ENCODE measurements around the gene LMO4.
A peak's percentile ranks its signal among the peaks of the same experiment; 100 is the strongest.

Gene LMO4, protein sequence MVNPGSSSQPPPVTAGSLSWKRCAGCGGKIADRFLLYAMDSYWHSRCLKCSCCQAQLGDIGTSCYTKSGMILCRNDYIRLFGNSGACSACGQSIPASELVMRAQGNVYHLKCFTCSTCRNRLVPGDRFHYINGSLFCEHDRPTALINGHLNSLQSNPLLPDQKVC

DNA sequence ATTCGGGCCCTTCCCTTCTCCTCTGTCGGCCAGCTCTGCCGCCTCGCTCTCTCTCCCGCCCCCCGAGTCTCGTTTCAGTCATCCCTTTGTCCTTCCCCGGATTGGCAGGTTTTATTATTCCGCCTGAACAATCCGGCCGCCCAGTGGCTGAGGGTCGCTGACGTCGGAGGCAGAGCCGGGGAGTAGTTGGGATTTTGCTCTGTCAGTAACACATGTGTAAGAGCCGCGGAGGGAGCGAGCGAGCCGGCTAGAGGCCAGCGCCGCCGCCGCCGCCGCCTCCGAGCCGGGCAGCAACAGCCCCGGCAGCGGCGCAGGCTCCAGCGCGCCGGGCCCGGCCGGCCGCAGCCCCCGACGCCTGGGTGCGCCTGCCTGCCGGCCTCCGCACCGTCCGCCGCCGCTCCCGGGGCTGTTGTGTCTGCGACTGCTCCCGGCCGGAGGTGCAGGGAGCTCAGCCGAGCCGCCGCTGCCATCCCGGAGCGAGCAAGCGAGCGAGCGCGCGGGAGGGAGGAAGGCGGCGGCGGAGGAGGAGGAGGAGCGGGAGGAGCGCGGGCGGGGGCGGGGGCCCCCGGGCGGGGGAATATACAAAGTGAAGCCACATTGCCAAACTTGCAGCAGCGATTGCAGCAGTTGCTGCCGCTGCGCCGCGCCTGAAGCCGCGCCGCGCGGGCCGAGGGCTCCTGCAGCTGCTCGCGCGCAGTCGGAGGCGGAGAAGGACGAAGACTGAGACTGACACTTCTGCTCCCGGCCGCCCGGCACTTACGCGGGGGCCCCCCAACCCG lies at the start of gene LMO4:
Gene LMO4 (plus strand): TSS at position 609 of the 779 bp plus-strand sequence. CDS start 3,136 bp downstream, outside the sequence.
- DNase-seq, result peak; percentile 98

DNA sequence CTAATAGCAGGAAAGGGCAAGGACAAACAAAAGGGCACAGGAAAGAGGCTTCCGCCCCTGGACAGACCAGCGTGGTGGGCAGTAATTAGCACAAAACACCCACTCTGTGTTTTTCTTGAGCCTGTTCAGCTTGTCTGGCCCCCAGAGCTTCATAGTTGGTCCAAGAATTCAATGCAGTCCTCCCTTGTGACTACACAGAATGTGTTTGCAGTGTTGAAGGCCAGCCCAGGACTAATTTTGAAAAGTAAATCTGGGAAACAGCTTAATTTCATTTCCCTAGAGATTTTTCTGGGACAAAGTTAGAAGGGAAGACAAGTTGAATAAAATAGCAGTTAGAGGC lies 49.2 kb upstream of the LMO4 start:
- DNase-seq, result no peak

DNA sequence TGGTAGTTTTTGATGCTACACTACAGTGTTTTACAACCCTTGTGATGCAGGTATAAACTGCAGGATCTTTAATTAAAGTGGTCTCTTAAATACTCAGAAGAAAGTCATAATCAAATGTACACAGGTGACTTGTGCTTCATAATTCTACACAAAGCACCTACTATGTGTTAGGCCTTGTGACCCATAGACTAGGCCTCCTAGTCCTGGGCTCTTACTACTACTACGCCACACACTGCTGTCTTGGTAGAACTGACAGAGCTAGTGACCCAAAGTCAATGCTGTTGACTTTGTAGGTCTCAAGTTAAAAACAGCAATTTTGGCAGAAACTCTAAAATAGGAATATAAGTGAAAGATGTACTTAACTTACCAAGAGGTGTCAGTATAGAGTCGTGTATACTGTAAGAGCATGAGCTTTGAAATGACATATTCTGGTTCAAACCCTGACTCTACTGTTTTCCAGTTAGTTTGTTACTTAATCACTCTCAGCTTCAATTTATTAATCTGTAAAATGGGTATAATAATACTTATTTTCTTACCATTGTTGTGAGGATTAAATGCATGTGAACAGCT lies 48.6 kb upstream of the LMO4 start:
- no peak for DNase-seq

DNA sequence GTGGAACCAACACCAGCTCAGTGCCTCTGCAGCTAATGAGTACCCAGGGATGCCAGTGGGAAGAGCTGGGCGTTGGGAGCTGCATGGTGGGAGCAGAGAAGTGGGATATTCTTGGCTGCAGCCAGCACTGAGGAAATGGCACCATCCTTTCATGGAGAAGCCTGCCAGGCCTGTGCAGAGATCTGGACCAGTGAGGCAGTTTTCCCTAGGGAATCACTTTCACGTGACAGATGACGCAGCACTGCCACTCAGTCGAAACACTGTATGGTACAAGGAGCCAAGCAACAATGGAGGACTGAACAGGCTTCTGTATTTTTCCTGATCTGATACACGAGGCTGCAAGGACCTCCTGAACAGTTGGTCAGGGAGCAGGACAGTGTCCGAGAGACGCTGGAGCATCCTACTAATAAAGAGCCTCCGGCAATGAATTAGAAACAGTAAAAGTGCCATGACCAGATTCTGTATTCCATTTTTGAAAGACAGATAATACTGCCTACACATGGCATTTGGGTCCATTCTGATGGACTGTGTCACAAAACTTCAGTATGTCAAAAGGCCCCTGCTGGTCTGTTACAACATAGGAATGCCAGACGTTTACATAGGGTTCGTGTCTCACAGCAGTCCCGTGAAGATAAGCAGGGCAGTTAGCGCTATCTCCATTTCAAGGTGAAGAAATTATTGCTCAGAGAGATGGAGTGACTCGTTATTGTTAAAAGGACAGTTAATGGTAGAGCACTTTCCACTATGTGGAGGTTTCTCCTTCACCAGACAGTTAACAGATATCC lies 44.0 kb upstream of the LMO4 start:
- DNase-seq, result no peak

DNA sequence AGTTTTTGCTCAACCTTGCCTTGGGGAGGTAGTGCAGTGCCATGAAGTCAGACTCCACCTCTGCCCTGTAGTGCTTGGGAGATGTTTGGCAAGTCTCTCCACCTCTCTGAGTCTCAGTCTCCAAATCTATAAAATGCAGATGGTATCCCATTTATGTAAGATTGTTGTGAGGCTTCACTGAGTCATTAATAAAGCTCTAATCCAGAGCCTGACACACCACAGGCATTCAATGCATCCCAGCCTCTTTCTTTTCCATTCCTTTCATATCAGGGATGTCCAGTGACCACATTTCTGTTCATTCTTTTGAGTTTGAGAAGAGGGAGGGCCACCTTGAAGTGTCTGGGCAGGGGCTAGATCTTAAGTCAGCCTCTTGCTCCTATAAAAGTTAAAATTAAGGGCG lies 37.6 kb upstream of the LMO4 start:
- DNase-seq, result no peak

DNA sequence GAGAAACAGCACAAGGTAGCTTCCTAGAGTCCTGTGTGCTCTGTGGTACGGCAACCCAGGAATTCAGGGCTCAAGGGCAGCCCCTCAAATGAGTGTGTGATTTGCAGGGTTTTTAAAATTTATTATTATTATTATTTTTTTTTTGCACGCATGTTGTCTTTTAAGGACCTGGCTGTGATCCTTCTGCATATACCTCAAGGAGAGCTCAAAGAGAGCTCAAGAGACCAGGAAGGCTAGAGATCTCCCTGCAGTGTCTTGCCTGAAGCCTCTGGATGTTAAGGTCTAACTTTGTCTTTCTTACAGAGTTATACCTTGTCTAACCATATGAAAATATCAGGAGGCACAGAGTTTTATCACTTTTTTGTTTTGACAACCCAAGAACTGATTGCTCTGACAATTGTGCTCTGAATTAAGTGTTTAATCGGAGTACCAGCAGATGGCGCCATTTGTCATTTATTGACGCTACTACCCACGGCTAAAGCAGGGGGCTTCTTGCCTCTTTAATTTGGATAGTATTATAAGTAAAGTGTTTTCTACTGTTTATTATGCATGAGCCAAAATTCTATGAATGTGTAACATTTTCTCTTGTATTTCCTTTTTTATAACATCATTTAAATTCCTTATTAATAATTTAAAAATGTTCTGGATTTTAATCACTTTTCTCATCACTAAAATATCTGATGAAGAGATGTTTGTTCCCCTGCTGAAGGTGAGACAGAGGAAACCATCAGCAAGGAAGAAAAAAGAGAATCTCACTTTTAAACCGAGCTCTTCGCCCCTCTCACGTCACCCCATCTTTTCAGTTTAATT lies 35.8 kb upstream of the LMO4 start:
- DNase-seq, result peak; percentile 89

DNA sequence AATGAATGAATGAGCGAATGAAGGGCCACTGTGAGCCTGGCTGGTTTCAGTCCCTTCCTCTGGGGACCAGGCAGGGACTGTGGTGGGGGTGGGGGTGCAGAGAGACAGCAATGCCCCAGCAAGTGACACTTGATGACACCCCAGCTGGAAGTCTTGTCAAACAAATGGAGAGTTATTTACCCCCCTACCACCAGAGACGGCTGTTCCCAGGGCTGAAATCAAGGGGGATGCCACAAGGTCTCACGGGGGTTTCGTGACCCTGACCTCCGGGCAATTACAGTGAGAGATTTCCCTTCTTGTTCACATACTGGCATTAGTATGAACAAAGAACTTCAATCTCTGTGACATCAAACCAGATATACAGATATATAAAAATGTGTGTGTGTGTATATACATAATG lies 34.0 kb upstream of the LMO4 start:
- DNase-seq, result no peak

DNA sequence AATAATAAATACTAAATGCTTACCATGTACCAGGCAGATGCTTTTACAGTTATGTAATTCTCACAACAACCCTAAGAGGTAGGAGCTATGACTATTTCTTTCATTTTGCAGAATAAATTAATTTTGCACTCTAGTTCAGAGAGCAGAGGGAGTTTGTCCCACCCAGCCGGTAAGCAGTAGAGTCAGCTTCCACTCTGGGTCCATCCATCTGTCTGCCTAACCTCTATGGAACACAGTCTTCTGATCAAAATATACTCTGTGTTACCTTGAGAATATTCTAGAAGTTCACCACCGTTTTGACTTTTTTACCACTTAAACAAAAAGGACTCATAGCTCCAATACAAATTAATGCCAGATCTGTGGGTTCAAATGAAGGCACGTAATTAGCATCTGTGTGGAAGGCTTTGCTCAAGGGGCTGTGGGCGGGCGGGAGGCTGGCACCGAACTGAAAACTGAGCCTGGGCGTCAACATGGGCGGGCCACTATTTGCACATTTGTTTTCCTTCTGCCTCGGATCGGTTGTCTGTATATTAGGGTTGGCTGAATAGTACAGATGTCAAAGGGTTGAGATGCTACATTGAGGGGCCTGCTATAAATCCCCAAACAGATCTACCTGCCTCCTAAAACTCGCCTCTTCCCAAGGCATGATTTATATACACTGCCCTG lies 33.1 kb upstream of the LMO4 start:
- no peak for DNase-seq

DNA sequence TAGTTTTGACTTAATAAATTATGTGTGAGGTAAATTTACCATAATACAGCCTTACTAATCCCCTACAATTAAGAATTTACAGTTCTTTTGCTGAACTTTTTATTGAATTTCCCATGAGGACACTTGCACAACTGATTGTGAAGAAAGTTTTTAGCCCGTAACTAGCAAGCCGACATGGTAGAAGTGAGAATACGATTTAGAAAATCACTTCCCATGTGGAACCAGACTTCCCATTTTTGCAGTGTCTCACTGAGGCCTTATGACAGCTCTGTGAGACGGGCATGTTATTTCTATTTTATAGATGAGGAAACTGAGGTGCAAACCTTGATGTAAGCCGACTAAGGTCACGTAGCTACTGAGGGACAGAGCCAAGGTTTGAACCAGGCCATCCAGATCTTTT lies 32.5 kb upstream of the LMO4 start:
- DNase-seq, result no peak

DNA sequence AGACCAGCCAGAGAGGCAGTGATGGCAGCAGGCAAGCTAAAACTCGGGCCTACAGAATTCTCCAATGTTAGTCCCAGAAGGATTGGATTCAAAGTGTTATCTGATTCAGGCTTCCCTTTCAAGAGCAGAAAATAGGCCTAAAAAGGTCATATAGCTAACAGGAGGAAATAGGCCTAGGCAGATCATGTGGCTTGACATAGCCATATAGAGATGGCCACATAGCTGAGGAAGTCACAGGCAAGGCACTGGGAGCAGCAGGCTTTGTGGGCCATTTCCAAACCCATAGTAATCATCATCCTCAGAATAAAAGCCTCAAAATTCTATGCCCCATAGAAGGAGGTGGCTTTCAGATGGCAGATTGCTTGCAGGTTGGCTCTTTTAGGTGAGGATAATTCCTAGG lies 29.0 kb upstream of the LMO4 start:
- DNase-seq, result no peak

DNA sequence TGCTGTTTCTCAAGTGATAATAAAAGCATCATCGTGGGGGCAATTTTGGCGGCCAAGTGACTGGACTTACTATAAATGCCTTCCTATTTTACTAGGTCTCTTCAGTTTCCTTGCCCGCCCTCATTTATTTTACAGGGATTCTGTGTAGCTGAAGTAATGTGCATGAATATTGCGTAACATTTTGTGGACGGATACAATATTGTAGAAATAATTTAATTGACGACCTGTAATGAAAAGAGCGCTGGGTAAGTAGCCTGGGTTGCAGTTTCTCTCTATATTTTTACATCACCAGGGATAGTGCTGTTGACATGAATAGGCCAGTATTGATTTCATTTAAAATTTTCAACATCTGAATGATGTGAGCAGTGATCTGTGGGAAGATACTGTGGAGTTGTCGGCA lies 28.1 kb upstream of the LMO4 start:
- no peak for DNase-seq

DNA sequence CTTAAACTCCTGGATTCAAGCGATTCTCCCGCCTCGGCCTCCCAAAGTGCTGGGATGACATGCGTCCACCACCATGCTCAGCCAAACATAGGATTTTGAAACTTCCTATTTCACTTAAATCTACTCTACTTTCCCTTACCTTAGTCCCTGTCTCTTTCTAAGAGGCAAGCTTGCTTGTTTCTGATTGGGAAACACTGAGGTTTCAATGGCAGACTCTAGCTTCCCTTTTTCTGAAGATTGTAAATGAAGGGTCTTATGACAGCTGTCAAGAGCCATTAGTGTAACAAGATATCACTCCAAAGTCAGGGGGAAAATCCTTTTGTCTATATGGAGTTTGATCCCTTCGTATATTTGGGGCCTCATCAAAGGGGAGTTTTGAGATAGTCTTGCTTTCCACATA lies 23.5 kb upstream of the LMO4 start:
- DNase-seq, result peak; percentile 21

DNA sequence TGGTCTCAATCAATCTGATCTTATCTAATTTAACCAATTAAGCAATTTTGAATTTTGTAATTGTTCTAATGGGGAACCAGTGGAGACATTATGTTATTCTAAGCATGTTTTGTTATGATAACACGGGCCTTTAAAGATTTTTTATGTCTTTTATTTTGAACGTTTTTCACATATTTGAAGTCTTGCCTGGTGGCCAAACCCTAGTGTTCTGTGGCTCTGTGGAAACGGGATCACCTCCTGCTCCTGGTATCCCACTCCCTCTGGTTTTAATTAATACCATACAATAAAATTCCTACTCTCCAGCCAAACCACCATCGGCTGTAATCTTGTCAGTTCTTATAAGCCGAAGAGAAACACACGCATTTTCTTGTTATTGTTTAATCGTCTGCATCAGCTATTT lies 22.9 kb upstream of the LMO4 start:
- DNase-seq, result no peak

DNA sequence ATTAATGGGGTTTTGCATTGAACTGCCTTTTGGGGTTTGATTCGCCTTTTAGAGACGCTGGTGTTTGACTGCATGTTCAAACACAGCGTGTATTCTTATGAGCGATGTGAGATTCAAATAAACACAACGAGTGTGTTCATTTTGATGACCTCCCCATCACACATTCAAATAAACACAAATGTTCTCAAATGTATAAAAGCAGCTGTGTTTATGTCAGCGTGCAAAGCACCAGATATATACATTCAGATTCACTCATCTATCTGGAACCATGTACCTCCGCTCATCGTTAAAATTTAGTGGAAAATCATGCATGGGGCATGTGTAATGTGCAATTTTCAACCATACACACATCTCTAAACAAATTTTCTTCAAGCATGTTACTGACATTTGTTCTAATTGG lies 21.4 kb upstream of the LMO4 start:
- DNase-seq, result no peak

DNA sequence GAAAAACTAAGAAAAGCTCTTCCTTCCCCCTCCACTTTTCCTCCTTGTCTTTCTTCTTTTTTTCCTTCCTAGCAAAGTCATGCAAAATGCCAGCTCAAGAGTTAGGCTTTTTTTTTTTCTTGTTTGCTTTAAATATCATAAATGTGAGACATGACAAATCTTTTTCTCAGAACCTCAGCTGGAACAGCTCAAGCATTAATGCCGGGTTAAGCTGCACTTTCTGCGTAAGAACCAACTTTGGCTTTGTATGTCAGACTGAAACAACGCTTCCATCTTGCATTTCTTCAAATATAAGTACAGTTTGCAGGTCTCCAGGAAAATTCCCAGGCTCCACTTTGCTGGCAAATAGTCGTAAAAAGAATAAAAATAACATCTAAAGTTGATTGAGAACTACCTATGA lies 20.7 kb upstream of the LMO4 start:
- no peak for DNase-seq

DNA sequence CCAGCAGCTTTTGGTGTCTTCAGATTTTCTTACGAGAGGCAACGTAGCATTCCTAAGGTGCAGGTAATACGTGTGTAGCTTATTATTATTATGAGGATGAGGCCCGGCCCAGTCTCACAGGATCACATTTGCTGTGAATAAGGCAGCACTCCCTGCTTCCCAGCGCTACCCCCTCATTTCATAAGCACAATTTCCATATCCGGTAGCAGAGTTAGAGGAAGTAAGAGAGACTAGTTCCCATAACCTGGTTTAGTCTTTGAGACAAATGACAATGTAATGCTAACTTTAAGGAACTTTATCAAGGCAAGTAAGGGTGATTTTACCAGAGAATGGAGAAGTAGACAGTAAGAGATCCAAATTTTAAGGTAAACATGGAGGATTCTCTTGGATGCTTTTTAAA lies 14.6 kb upstream of the LMO4 start:
- DNase-seq, result no peak

DNA sequence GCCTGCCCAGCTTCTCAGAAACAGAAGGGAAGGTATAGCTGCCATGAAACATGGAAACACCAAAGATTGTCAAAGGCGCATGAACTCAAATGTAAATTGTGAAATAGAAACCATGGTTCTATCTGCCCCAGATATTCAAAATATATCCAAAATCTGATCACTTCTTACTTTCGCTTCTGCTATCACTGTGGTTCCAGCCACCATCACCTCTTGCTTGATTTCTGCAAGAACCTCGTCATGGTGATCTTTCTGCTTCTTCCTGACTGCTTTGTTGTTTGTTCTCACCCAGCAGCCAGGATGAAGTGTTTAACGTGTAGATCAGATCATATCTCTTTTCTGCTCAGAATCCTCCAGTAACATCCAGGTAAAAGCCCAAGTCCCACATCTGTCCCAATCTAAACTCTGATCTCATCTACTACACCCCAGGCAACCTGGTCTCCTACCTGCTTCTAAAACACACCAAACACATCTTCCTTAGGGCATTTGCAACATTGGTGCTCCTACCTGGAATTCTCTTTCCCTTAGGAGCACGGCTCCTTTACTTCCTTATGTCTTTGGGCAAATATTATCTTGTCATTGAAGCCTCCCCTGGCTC lies 10.5 kb upstream of the LMO4 start:
- DNase-seq, result no peak

DNA sequence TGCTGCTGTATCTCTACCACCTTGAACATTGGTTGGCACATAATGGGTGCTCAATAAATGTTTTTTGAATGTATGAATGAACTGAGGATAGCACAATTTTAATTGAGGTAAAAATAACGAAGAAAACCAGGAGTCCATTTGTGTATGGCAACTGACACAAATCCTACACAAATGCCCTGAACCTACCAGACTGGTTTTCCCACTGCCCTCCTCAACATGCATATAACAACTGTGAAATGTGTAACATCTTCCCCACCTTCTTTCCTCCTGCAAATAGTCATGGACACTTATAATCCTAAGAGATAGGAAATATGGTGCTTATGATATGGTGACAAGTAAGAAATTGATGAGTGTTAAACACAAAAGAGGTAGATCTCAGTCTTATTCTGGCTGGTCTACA lies 9.9 kb upstream of the LMO4 start:
- no peak for DNase-seq

DNA sequence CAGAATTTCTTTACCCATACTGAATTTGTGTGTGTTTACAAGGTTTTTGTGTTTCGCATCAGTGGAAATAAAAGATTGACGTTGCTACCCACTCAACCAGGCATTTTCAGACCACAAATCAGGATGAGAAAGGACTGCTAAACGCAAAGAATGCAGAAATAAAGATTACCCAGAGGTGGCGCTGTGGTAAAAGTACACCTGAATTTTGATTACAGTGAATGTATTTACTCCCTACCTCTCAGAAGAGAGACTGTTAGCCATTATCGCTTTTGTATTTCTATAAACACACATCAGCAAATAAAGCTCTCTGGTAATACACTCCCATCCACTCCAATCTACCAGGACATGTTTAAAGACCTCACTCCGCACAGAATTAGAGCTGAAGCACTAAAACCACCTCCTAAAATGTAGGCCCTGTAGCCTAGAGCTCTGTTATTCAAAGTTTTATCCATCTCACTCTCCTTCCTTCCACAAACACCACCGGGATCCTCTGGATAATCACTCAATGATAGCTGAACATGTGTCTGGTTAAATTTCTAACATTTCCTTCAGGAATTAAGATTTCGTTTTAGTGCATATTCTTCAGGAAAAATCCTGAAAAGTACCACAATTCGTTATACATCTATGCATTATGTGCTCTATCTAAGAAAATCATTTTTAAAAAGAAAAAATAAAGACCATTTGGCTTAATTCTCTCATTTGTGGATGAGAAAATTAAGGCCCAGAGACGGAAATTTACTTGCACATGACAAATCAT lies 2.5 kb upstream of the LMO4 start:
- DNase-seq, result peak; percentile 83

DNA sequence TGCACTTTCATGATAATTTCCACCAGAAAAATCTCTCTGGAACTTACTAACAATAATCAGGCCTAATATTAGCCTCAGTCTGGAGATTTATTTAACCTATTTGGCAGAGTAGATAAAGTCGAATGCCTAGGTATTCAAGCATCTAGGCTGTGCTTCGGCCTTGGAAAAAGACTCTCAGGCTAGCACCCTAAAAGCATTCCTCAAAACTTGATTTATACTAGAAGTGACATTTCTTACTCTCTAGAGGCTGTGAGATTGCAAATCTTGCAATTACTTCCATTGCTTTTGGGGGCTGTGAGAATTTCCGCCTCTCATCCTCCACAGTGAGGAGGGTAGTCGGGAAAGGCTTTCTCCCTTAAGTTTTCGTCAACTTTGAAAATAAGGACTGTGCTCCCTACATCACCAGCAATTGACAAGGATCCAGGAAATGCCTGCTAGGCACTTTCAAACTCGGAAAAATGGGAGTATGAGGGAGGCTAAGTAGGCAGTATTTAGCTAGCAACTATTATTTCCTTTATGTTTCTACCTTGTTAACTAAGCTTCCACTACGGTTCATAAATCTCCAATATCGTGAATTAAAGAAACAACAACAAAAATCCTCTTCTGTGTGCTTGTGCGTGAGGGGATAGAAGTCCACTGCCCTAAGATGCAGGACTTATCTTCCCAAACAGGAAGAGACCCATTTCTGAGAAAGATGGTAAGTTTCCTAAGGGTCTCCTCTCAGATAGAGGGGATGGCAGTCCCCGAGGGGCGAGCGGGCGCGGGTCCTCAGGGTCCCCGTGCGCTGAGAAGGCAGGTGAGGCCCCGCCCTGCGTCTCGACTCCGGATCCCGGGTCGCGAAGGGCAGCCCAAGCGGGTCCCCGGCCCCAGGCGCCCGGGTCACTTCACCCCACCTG lies 1.1 kb upstream of the LMO4 start:
- no peak for DNase-seq
